ENCODE data around the gene IPO4. TPM values are rescaled to one million over a fixed set of nuclear protein-coding genes. Genes with fewer than 3 reads are reported as not detected.

Gene IPO4
- total RNA-seq, 2 donors from 2014 or later, result 56.3 to 67.4 TPM

DNA sequence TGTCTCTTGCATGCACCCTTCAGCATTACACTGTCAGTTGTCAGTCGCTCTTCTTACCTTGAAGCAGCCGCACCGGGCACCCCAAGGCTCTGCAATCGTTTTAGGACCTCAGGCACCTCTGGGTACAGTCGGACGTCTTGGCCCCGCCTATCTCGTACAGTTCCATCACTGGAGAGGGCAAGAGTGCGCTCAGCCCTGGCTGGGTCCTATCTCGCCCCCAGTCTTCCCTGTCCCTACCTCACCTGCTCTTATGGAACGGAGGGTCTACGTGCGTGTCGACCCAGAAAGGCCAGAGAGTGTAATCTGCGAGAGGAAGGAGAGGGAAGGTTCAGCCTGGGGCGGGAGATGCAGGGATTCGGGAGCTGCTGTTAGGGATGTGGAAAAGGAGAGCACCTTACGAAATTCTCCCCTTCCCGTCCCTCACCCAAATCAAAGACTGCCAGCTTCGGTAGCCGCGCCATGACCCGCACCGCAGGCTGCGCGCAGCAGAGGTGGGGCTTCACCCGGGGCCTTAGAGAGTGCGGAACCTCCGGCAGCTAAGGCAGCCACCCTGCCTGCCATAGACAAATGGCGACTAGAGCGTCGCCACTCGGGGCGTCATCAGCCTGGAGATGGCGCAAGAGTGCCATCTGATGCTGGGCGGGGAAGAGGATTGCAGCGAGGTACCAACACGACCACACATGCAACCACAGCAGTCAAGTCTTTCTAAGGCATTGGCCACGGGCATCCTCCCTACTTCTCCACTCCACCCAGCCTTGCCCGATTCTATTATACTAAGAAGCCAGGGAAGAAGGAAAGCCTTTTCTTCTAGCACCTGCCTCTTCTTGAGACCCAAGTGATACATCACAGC, 27.1 kb upstream of the IPO4 start, which contains the start of gene MDP1:
MDP1 (minus strand) TSS at position 572 of the 850 bp plus-strand sequence; CDS start at position 461, 111 bp downstream.
- Histone ChIP-seq H3K9ac (ENCODE audit: extremely low read depth, low read length, poor library complexity, severe bottlenecking) (peak within 1 kb of the TSS; percentile 42), H3K27me3 (ENCODE audit: control insufficient read depth, insufficient read depth, low read length, poor library complexity, severe bottlenecking) (no peaks in the 10 kb centered on the region), H3K4me1 (ENCODE audit: control insufficient read depth, insufficient read depth, low read length) (peaks cover 3% of the 10 kb centered on the region), H3K36me3 (ENCODE audit: control insufficient read depth, insufficient read depth, low read length) (peaks cover 23% of the 10 kb centered on the region), H3K9me3 (ENCODE audit: control insufficient read depth, low read length) (no peaks in the 10 kb centered on the region), H3K4me3 (ENCODE audit: low read length) (peak within 1 kb of the TSS; percentile 86), H3K27ac (ENCODE audit: low read depth, low read length) (no peak within 1 kb of the TSS)
- H3K9me3 Mint-ChIP-seq, result no peaks in the 10 kb centered on the region
- H3K36me3 Mint-ChIP-seq (ENCODE audit: low read depth), result peaks cover 18% of the 10 kb centered on the region
- H3K27ac Mint-ChIP-seq, result peak within 1 kb of the TSS; percentile 96
- H3K4me3 Mint-ChIP-seq, result peak within 1 kb of the TSS; percentile 92
- peak; percentile 92 for DNase-seq
- no peaks in the 10 kb centered on the region for H3K27me3 Mint-ChIP-seq (ENCODE audit: insufficient read depth)
- WGBS, 2 experiments (ENCODE audit: insufficient coverage in 1 of 2, insufficient read length in 1 of 2), result 2% methylated on average over 13 to 38 of the region's 40 CpGs
- peaks cover 16% of the 10 kb centered on the region for H3K4me1 Mint-ChIP-seq
- TF ChIP-seq, protein P1, sequence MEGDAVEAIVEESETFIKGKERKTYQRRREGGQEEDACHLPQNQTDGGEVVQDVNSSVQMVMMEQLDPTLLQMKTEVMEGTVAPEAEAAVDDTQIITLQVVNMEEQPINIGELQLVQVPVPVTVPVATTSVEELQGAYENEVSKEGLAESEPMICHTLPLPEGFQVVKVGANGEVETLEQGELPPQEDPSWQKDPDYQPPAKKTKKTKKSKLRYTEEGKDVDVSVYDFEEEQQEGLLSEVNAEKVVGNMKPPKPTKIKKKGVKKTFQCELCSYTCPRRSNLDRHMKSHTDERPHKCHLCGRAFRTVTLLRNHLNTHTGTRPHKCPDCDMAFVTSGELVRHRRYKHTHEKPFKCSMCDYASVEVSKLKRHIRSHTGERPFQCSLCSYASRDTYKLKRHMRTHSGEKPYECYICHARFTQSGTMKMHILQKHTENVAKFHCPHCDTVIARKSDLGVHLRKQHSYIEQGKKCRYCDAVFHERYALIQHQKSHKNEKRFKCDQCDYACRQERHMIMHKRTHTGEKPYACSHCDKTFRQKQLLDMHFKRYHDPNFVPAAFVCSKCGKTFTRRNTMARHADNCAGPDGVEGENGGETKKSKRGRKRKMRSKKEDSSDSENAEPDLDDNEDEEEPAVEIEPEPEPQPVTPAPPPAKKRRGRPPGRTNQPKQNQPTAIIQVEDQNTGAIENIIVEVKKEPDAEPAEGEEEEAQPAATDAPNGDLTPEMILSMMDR (conservative IDR thresholded peaks at IDR 0.05), result peak; percentile 75

- Histone ChIP-seq H3K9ac (ENCODE audit: extremely low read depth, low read length, poor library complexity, severe bottlenecking) (peak overlapping the region; percentile 79), H3K9me3 (ENCODE audit: control insufficient read depth, low read length) (no peaks in the 10 kb centered on the region), H3K27ac (ENCODE audit: low read depth, low read length) (no peak overlapping the region), H3K36me3 (ENCODE audit: control insufficient read depth, insufficient read depth, low read length) (peaks cover 39% of the 10 kb centered on the region), H3K27me3 (ENCODE audit: control insufficient read depth, insufficient read depth, low read length, poor library complexity, severe bottlenecking) (no peaks in the 10 kb centered on the region), H3K4me3 (ENCODE audit: low read length) (peak overlapping the region; percentile 85), H3K4me1 (ENCODE audit: control insufficient read depth, insufficient read depth, low read length) (peaks cover 3% of the 10 kb centered on the region)
- H3K4me3 Mint-ChIP-seq, result peak overlapping the region; percentile 92
- H3K27ac Mint-ChIP-seq, result peak overlapping the region; percentile 99
- no peak for DNase-seq
- peaks cover 33% of the 10 kb centered on the region for H3K36me3 Mint-ChIP-seq (ENCODE audit: low read depth)
- H3K9me3 Mint-ChIP-seq, result no peaks in the 10 kb centered on the region
- H3K4me1 Mint-ChIP-seq, result peaks cover 16% of the 10 kb centered on the region
- WGBS, 2 experiments (ENCODE audit: insufficient coverage in 1 of 2, insufficient read length in 1 of 2), result 90 to 93% methylated on average over 5 to 7 of the region's 7 CpGs
- no peaks in the 10 kb centered on the region for H3K27me3 Mint-ChIP-seq (ENCODE audit: insufficient read depth)
- TF ChIP-seq, protein P1 (conservative IDR thresholded peaks at IDR 0.05), result no peak
Measured at GRCh38 chr14:24213866-24214662, 25.4 kb upstream of the IPO4 start.

Measured in endodermal cell (in vitro differentiated cells).